IMR-90 (cell line): ENCODE results near the gene RPTOR. TPM values are rescaled to one million over a fixed set of nuclear protein-coding genes. Genes with fewer than 3 reads are reported as not detected.

Experiments
- ATAC-seq: fragments of 200-7000 bp; cut with Tn5 transposase; 2 replicates; pipeline ENCODE4 v1.9.1; 2020; ENCODE audit warnings: low read depth, mild to moderate bottlenecking, moderate library complexity
- BruUV-seq: library from RNA; stranded (reverse); fragments of 400-500 nt; replicated peaks from 2 replicates; lab custom pipeline; 2021; lab: Mats Ljungman, UMichigan
- CTCF ChIA-PET: fragments of 300-600 bp; formaldehyde crosslinking; extraction: SDS; loops from one replicate; lab custom pipeline; 2021; ENCODE audit warnings: antibody characterized with exemption; lab: Yijun Ruan, JAX
- POLR2A ChIA-PET: fragments of 300-600 bp; sonication (Branson Sonifier 250); formaldehyde crosslinking; loops from one replicate; lab custom pipeline; 2022; ENCODE audit warnings: antibody characterized with exemption; ENCODE audit not compliant: unreplicated experiment; lab: Charles Lee
- DNase-seq: peaks from one replicate; pipeline ENCODE4 v3.0.0; 2013
- H2AFZ ChIP-seq: replicated peaks from 2 replicates; pipeline ENCODE3; 2013; ENCODE audit warnings: low read length, mild to moderate bottlenecking; ENCODE audit not compliant: poor library complexity
- H2AK5ac ChIP-seq: 2 replicates; pipeline ENCODE4 v1.6.1; 2013; ENCODE audit warnings: low read depth, low read length, inconsistent platforms
- H2AK9ac ChIP-seq: replicated peaks from 2 replicates; pipeline ENCODE3; 2013; ENCODE audit warnings: mild to moderate bottlenecking, low read depth, low read length, moderate library complexity; ENCODE audit not compliant: poor library complexity
- H2BK120ac ChIP-seq: 2 replicates; pipeline ENCODE4 v1.6.1; 2013; ENCODE audit warnings: low read depth, low read length, inconsistent platforms
- H2BK15ac ChIP-seq: 3 replicates; pipeline ENCODE4 v1.6.1; 2013; ENCODE audit warnings: low read depth, low read length, inconsistent platforms
- H2BK20ac ChIP-seq: 2 replicates; pipeline ENCODE4 v1.6.1; 2013; ENCODE audit warnings: low read depth, mild to moderate bottlenecking, inconsistent platforms, low read length, moderate library complexity
- H2BK5ac ChIP-seq: 2 replicates; pipeline ENCODE4 v1.6.1; 2013; ENCODE audit warnings: mild to moderate bottlenecking, low read depth, low read length, inconsistent platforms; ENCODE audit not compliant: poor library complexity, severe bottlenecking
- H3K14ac ChIP-seq: replicated peaks from 2 replicates; pipeline ENCODE4 v1.6.1; 2013; ENCODE audit warnings: low read depth, low read length, inconsistent platforms
- H3K18ac ChIP-seq: 2 replicates; pipeline ENCODE4 v1.6.1; 2013; ENCODE audit warnings: low read depth, low read length, control low read depth
- H3K23ac ChIP-seq: 2 replicates; pipeline ENCODE4 v1.6.1; 2013; ENCODE audit warnings: low read depth, low read length, inconsistent platforms
- H3K27ac ChIP-seq: 2 replicates; pipeline ENCODE4 v1.5.1; 2013; ENCODE audit warnings: mild to moderate bottlenecking, control low read depth, low read length; ENCODE audit not compliant: insufficient read depth
- H3K27me3 ChIP-seq: 2 replicates; pipeline ENCODE4 v1.6.1; 2013; ENCODE audit warnings: low read length; ENCODE audit not compliant: control insufficient read depth, insufficient read depth
- H3K36me3 ChIP-seq: 2 replicates; pipeline ENCODE4 v1.6.1; 2013; ENCODE audit warnings: low read length, mixed read lengths; ENCODE audit not compliant: control insufficient read depth, insufficient read depth
- H3K4ac ChIP-seq: 2 replicates; pipeline ENCODE4 v1.6.1; 2013; ENCODE audit warnings: low read depth, low read length, inconsistent platforms
- H3K4me1 ChIP-seq: 2 replicates; pipeline ENCODE4 v1.6.1; 2013; ENCODE audit warnings: low read length, mixed read lengths; ENCODE audit not compliant: control insufficient read depth, insufficient read depth
- H3K4me2 ChIP-seq: 2 replicates; pipeline ENCODE4 v1.6.1; 2013; ENCODE audit warnings: low read depth, mild to moderate bottlenecking, control low read depth, low read length, moderate library complexity
- H3K4me3 ChIP-seq: 2 replicates; pipeline ENCODE4 v1.5.1; 2013; ENCODE audit warnings: low read depth, mild to moderate bottlenecking, control low read depth, low read length, moderate library complexity; ENCODE audit not compliant: insufficient read depth
- H3K56ac ChIP-seq: 2 replicates; pipeline ENCODE4 v1.6.1; 2013; ENCODE audit warnings: low read length, inconsistent platforms; ENCODE audit not compliant: insufficient read depth; ENCODE audit errors: extremely low read depth
- H3K79me1 ChIP-seq, 2 experiments: 2 replicates each; pipeline ENCODE4 v1.6.1; 2013; ENCODE audit warnings: low read length in 2 of 2, inconsistent platforms in 1 of 2, low read depth in 1 of 2
- H3K9ac ChIP-seq: 2 replicates; pipeline ENCODE4 v1.6.1; 2013; ENCODE audit warnings: low read depth, low read length, control low read depth
- H3K9me1 ChIP-seq: 2 replicates; pipeline ENCODE4 v1.6.1; 2013; ENCODE audit warnings: low read length, inconsistent platforms; ENCODE audit not compliant: insufficient read depth
- H3K9me3 ChIP-seq: 2 replicates; pipeline ENCODE4 v1.6.1; 2013; ENCODE audit warnings: low read length; ENCODE audit not compliant: control insufficient read depth, insufficient read depth
- H4K20me1 ChIP-seq: 2 replicates; pipeline ENCODE4 v1.6.1; 2013; ENCODE audit warnings: low read length, inconsistent platforms; ENCODE audit not compliant: insufficient read depth
- H4K5ac ChIP-seq: 2 replicates; pipeline ENCODE4 v1.6.1; 2013; ENCODE audit warnings: mild to moderate bottlenecking, low read depth, low read length, control low read depth
- H4K8ac ChIP-seq, 2 experiments: 2 replicates each; pipeline ENCODE4 v1.6.1; 2013; ENCODE audit warnings: low read depth in 2 of 2, low read length in 2 of 2, control low read depth in 1 of 2, inconsistent platforms in 1 of 2
- H4K91ac ChIP-seq: 2 replicates; pipeline ENCODE4 v1.6.1; 2013; ENCODE audit warnings: low read depth, low read length, inconsistent platforms; ENCODE audit not compliant: insufficient read depth
- BHLHE40 ChIP-seq: fragments of 150-350 bp; IDR thresholded peaks from 2 replicates; pipeline ENCODE4 v1.6.1; 2016; ENCODE audit warnings: mild to moderate bottlenecking, low read depth, low read length
- CHD1 ChIP-seq: IDR thresholded peaks from 2 replicates; pipeline ENCODE4 v1.6.1; 2012; ENCODE audit warnings: low read depth, low read length, improper control_type of control experiment
- CTCF ChIP-seq: conservative IDR thresholded peaks from 2 replicates; pipeline ENCODE4 v1.5.1; 2012; ENCODE audit warnings: mild to moderate bottlenecking, low read depth, low read length, improper control_type of control experiment
- FOS ChIP-seq: fragments of 150-350 bp; IDR thresholded peaks from 2 replicates; pipeline ENCODE4 v1.6.1; 2016; ENCODE audit warnings: low read depth, low read length
- MAZ ChIP-seq: IDR thresholded peaks from 2 replicates; pipeline ENCODE4 v1.6.1; 2012; ENCODE audit warnings: low read depth, mild to moderate bottlenecking, low read length, improper control_type of control experiment, moderate library complexity, borderline replicate concordance
- NFE2L2 ChIP-seq: fragments of 150-350 bp; IDR thresholded peaks from 2 replicates; pipeline ENCODE4 v1.6.1; 2016; ENCODE audit warnings: low read depth, mild to moderate bottlenecking, low read length
- POLR2A ChIP-seq: IDR thresholded peaks from 2 replicates; pipeline ENCODE4 v1.6.1; 2012; ENCODE audit warnings: mild to moderate bottlenecking, low read depth, low read length
- RAD21 ChIP-seq: IDR thresholded peaks from 2 replicates; pipeline ENCODE4 v1.6.1; 2012; ENCODE audit warnings: low read length, improper control_type of control experiment
- SMC3 ChIP-seq: fragments of 150-350 bp; IDR thresholded peaks from 2 replicates; pipeline ENCODE4 v1.6.1; 2016; ENCODE audit warnings: low read depth, mild to moderate bottlenecking, antibody characterized with exemption, low read length, moderate library complexity
- USF2 ChIP-seq: fragments of 150-350 bp; IDR thresholded peaks from 2 replicates; pipeline ENCODE4 v1.6.1; 2017; ENCODE audit warnings: mild to moderate bottlenecking, antibody characterized with exemption, low read length, low read depth
- WGBS, 2 experiments: methylation state at CpG; one replicate each; pipeline versions ENCODE4 v1.1.5 to v1.1.7; 2013; ENCODE audit warnings: missing lambda C conversion rate in 2 of 2; ENCODE audit not compliant: insufficient read length in 1 of 2; ENCODE audit errors: extremely low coverage in 2 of 2; 5-methylcytosine and 5-hydroxymethylcytosine counted together
- dilution Hi-C: fragments of 300-500 bp; cut with HindIII; formaldehyde crosslinking; loops from one replicate; pipeline ENCODE4 v1.14.3; 2018; ENCODE audit warnings: low sequenced_read_pairs; ENCODE audit not compliant: unreplicated experiment
- in situ Hi-C: fragments of 300-500 bp; cut with MboI; formaldehyde crosslinking; loops from 3 replicates; pipeline ENCODE4 v1.14.3; 2019; ENCODE audit warnings: low sequenced_read_pairs, inconsistent platforms, mixed read lengths
- intact Hi-C: fragments of 100-400 bp; cut with micrococcal nuclease; formaldehyde crosslinking; loops from 2 replicates; pipeline ENCODE4 v1.10.0; 2022
- polyA plus RNA-seq, 3 experiments: library from polyadenylated mRNA; depleted of rRNA; stranded (reverse); fragments of >200 nt; gene quantifications; 2 replicates each; pipeline ENCODE4 v1.2.3, GENCODE V29; 2012; ENCODE audit warnings: low replicate concordance in 1 of 3
- total RNA-seq: library from RNA; depleted of rRNA; stranded (reverse); fragments of >200 nt; gene quantifications from 2 replicates; pipeline ENCODE4 v1.2.3, GENCODE V29; 2012

The RPTOR gene
- total and polyA plus RNA-seq, 2 of the 4 experiments (the other 2 are of a cell fraction), result 10.8 to 14.7 TPM

GRCh38 chr17:80996422-80997305 is 452.0 kb downstream of the RPTOR start:
- CTCF ChIA-PET, result no interaction called here
- dilution Hi-C loops, result no loop called here
- in situ Hi-C loops, result no loop called here
- no peak overlapping the region for H3K14ac ChIP-seq
- H3K23ac ChIP-seq, result no peak overlapping the region
- H3K4me2 ChIP-seq, result no peak overlapping the region
- peaks cover 11 to 22% of the 10 kb centered on the region in 2 experiments; a peak in 3 of 4 replicates for H3K79me1 ChIP-seq
- H3K4ac ChIP-seq, result no peak overlapping the region
- no peaks in the 10 kb centered on the region for H3K9me1 ChIP-seq
- H3K4me3 ChIP-seq, result no peak overlapping the region
- H2BK20ac ChIP-seq, result no peak overlapping the region
- no peaks in the 10 kb centered on the region for H3K9me3 ChIP-seq
- DNase-seq (no peak), ATAC-seq (no peak)
- peak overlapping the region; percentile 37 for H2AK9ac ChIP-seq
- no TSS peak for BruUV-seq
- no peak overlapping the region for H2BK120ac ChIP-seq
- H3K4me1 ChIP-seq, result peaks cover 3% of the 10 kb centered on the region
- H4K5ac ChIP-seq, result no peak overlapping the region
- no peaks in the 10 kb centered on the region; the same call in 1 of the 2 replicates for H4K20me1 ChIP-seq
- H3K27me3 ChIP-seq, result no peaks in the 10 kb centered on the region
- no peak overlapping the region for H3K56ac ChIP-seq
- no peak overlapping the region for H2BK5ac ChIP-seq
- intact Hi-C loops, result no loop called here
- peaks cover 49% of the 10 kb centered on the region for H3K36me3 ChIP-seq
- H2BK15ac ChIP-seq, result no peak overlapping the region
- H2AFZ ChIP-seq, result no peak overlapping the region
- H4K8ac ChIP-seq, result no peak overlapping the region
- no peak overlapping the region for H4K91ac ChIP-seq
- no peak overlapping the region for H2AK5ac ChIP-seq
- no peak overlapping the region for H3K9ac ChIP-seq
- WGBS, 2 experiments, result 97% methylated on average over 14 of the region's 25 CpGs; no CpG with 5 or more reads in 1 of the 2 experiments
- H3K18ac ChIP-seq, result no peak overlapping the region
- no peak overlapping the region for H3K27ac ChIP-seq
- POLR2A ChIA-PET, result no interaction called here
- TF ChIP-seq CTCF, result no peak
- TF ChIP-seq MAZ, result no peak
- no peak for TF ChIP-seq RAD21
- no peak for TF ChIP-seq BHLHE40
- TF ChIP-seq POLR2A, result no peak
- no peak for TF ChIP-seq CHD1
- TF ChIP-seq USF2, result no peak
- no peak for TF ChIP-seq NFE2L2
- no peak for TF ChIP-seq SMC3
- TF ChIP-seq FOS, result no peak
